GM12873 (cell line): ENCODE data around the gene BRF1.

Source experiments
- CTCF ChIP-seq: IDR thresholded peaks from 2 replicates; pipeline ENCODE4 v1.5.1; 2012; ENCODE audit warnings: low read depth, mild to moderate bottlenecking, moderate library complexity, low read length, control low read depth; ENCODE audit not compliant: insufficient read depth; ENCODE audit errors: missing control alignments

The BRF1 gene

GRCh38 chr14:105161964-105162668, 138.7 kb downstream of the BRF1 start:
- TF ChIP-seq CTCF: no peak

GRCh38 chr14:105161309-105161708, 139.5 kb downstream of the BRF1 start:
- no peak for TF ChIP-seq CTCF

- no peak for TF ChIP-seq CTCF
These were observed 140.0 kb downstream of the BRF1 start for GRCh38 chr14:105160776-105161175.

- TF ChIP-seq CTCF: no peak
These were observed 141.5 kb downstream of the BRF1 start for GRCh38 chr14:105159344-105159743.
